H1 (cell line): ENCODE data around the gene TMTC2. TPM values are rescaled to one million over a fixed set of nuclear protein-coding genes. Genes with fewer than 3 reads are reported as not detected.

ENCODE experiments used
- CTCF ChIA-PET: fragments of 300-600 bp; sonication (Branson Sonifier 250); formaldehyde crosslinking; loops from one replicate; lab custom pipeline; 2021; ENCODE audit not compliant: partially characterized antibody; lab: Charles Lee
- POLR2A ChIA-PET: fragments of 300-600 bp; sonication (Branson Sonifier 250); formaldehyde crosslinking; loops from one replicate; lab custom pipeline; 2021; ENCODE audit warnings: inconsistent platforms; ENCODE audit not compliant: partially characterized antibody; lab: Charles Lee
- DNase-seq, 2 experiments: peaks; one replicate each; pipeline versions ENCODE4 v3.0.0 to v3.0.0-alpha.2; 2010 to 2022; ENCODE audit warnings: low spot score in 2 of 2, low read depth in 1 of 2, mixed read lengths in 1 of 2
- FAIRE-seq: peaks from 2 replicates; lab custom pipeline; 2011; peaks lifted over from hg19 to GRCh38; lab: Jason Lieb, UNC
- H2AFZ ChIP-seq: 2 replicates; pipeline ENCODE4 v1.8.1; 2012; ENCODE audit warnings: low read length, inconsistent platforms
- H2AK5ac ChIP-seq: 2 replicates; pipeline ENCODE4 v1.6.1; 2013; ENCODE audit warnings: low read depth, low read length
- H2BK120ac ChIP-seq: replicated peaks from 2 replicates; pipeline ENCODE3; 2013; ENCODE audit warnings: low read depth, low read length, inconsistent platforms
- H2BK12ac ChIP-seq: 2 replicates; pipeline ENCODE4 v1.6.1; 2013; ENCODE audit warnings: low read depth, low read length
- H2BK15ac ChIP-seq: 2 replicates; pipeline ENCODE4 v1.6.1; 2013; ENCODE audit warnings: low read length
- H2BK20ac ChIP-seq: 2 replicates; pipeline ENCODE4 v1.6.1; 2013; ENCODE audit warnings: low read length
- H2BK5ac ChIP-seq: 2 replicates; pipeline ENCODE4 v1.6.1; 2013; ENCODE audit warnings: low read depth, low read length
- H3K14ac ChIP-seq: 2 replicates; pipeline ENCODE4 v1.6.1; 2013; ENCODE audit warnings: inconsistent platforms; ENCODE audit not compliant: insufficient read length
- H3K18ac ChIP-seq: 2 replicates; pipeline ENCODE4 v1.6.1; 2013; ENCODE audit warnings: low read length; ENCODE audit errors: extremely low read depth
- H3K23ac ChIP-seq: 2 replicates; pipeline ENCODE4 v1.6.1; 2013; ENCODE audit warnings: inconsistent platforms; ENCODE audit not compliant: insufficient read length
- H3K23me2 ChIP-seq: 2 replicates; pipeline ENCODE4 v1.6.1; 2013; ENCODE audit warnings: low read depth, low read length
- H3K27ac ChIP-seq: 2 replicates; pipeline ENCODE4 v1.6.1; 2011; ENCODE audit warnings: low read depth, low read length, inconsistent platforms
- H3K27me3 ChIP-seq, 4 experiments: replicated peaks in 1 of 4; 1 replicate in 1 of 4; 2 replicates in 3 of 4; pipeline versions ENCODE4 v1.6.1 to v1.8.1; 2011 to 2013; ENCODE audit warnings: low read length in 3 of 4, mild to moderate bottlenecking in 3 of 4, inconsistent platforms in 2 of 4, mixed read lengths in 2 of 4, moderate library complexity in 1 of 4; ENCODE audit not compliant: control insufficient read depth in 3 of 4, insufficient read depth in 3 of 4; ENCODE audit errors: extremely low read depth in 1 of 4
- H3K36me3 ChIP-seq, 4 experiments: 2 replicates each; pipeline versions ENCODE4 v1.6.1 to v1.8.1; 2011 to 2013; ENCODE audit warnings: mild to moderate bottlenecking in 4 of 4, low read length in 3 of 4, moderate library complexity in 2 of 4, control low read depth in 1 of 4, inconsistent platforms in 1 of 4; ENCODE audit not compliant: insufficient read depth in 4 of 4, control insufficient read depth in 2 of 4
- H3K4ac ChIP-seq: replicated peaks from 2 replicates; pipeline ENCODE3; 2013; ENCODE audit warnings: low read length, low read depth, mixed read lengths, inconsistent platforms; ENCODE audit not compliant: insufficient read length
- H3K4me1 ChIP-seq, 4 experiments: replicated peaks in 1 of 4; 1 replicate in 1 of 4; 2 replicates in 3 of 4; pipeline versions ENCODE4 v1.6.1 to v1.8.1; 2011 to 2013; ENCODE audit warnings: low read length in 3 of 4, inconsistent platforms in 2 of 4, mixed read lengths in 1 of 4; ENCODE audit not compliant: insufficient read depth in 4 of 4, control insufficient read depth in 3 of 4
- H3K4me2 ChIP-seq, 2 experiments: 2 replicates each; pipeline versions ENCODE4 v1.6.1 to v1.8.1; 2011 to 2013; ENCODE audit warnings: low read depth in 2 of 2, low read length in 2 of 2, control low read depth in 1 of 2, inconsistent platforms in 1 of 2, mild to moderate bottlenecking in 1 of 2; ENCODE audit not compliant: insufficient read depth in 1 of 2
- H3K4me3 ChIP-seq, 4 experiments: fragments of 200-600, 300-600 bp in 1 of 4; sonication (generic), shearing (Covaris generic), sonication (Bioruptor Twin) in 1 of 4; 2 replicates each; pipeline versions ENCODE4 v1.5.1 to v1.8.1; 2011 to 2016; ENCODE audit warnings: low read length in 4 of 4, low read depth in 3 of 4, control low read depth in 2 of 4, inconsistent platforms in 2 of 4, mild to moderate bottlenecking in 2 of 4, mixed read lengths in 1 of 4, moderate library complexity in 1 of 4; ENCODE audit not compliant: insufficient read depth in 2 of 4; ENCODE audit errors: extremely low read depth in 1 of 4
- H3K56ac ChIP-seq: replicated peaks from 2 replicates; pipeline ENCODE3; 2013; ENCODE audit warnings: low read depth, mild to moderate bottlenecking, mixed read lengths, low read length, inconsistent platforms; ENCODE audit not compliant: insufficient read length
- H3K79me1 ChIP-seq: 2 replicates; pipeline ENCODE4 v1.6.1; 2013; ENCODE audit warnings: low read depth, low read length, control low read depth
- H3K79me2 ChIP-seq, 2 experiments: 2 replicates each; pipeline versions ENCODE4 v1.6.1 to v1.8.1; 2012 to 2013; ENCODE audit warnings: low read length in 2 of 2, mild to moderate bottlenecking in 2 of 2, inconsistent platforms in 1 of 2; ENCODE audit not compliant: insufficient read depth in 2 of 2, control insufficient read depth in 1 of 2
- H3K9ac ChIP-seq, 4 experiments: replicated peaks in 1 of 4; 1 replicate in 1 of 4; 2 replicates in 3 of 4; pipeline versions ENCODE4 v1.6.1 to v1.8.1; 2011 to 2013; ENCODE audit warnings: low read depth in 3 of 4, low read length in 3 of 4, control low read depth in 2 of 4, mild to moderate bottlenecking in 2 of 4, moderate library complexity in 2 of 4, inconsistent platforms in 1 of 4; ENCODE audit errors: extremely low read depth in 1 of 4
- H3K9me3 ChIP-seq, 2 experiments: 2 replicates each; pipeline versions ENCODE4 v1.6.1 to v1.8.1; 2012 to 2013; ENCODE audit warnings: mild to moderate bottlenecking in 2 of 2, moderate library complexity in 2 of 2, control low read depth in 1 of 2, inconsistent platforms in 1 of 2, low read depth in 1 of 2, low read length in 1 of 2, mixed read lengths in 1 of 2; ENCODE audit not compliant: insufficient read depth in 2 of 2
- H4K20me1 ChIP-seq, 2 experiments: replicated peaks in 1 of 2; 2 replicates each; pipeline versions ENCODE3 to v1.8.1; 2011 to 2013; ENCODE audit warnings: inconsistent platforms in 2 of 2, low read length in 2 of 2, mild to moderate bottlenecking in 1 of 2; ENCODE audit not compliant: insufficient read depth in 2 of 2, control insufficient read depth in 1 of 2
- H4K5ac ChIP-seq: 2 replicates; pipeline ENCODE4 v1.6.1; 2013; ENCODE audit warnings: low read length, low read depth, mixed read lengths, inconsistent platforms; ENCODE audit not compliant: insufficient read length
- H4K8ac ChIP-seq: 2 replicates; pipeline ENCODE4 v1.8.0; 2013; ENCODE audit warnings: mild to moderate bottlenecking, moderate library complexity, low read length, inconsistent platforms; ENCODE audit not compliant: insufficient read depth; ENCODE audit errors: extremely low read depth
- H4K91ac ChIP-seq: replicated peaks from 2 replicates; pipeline ENCODE3; 2013; ENCODE audit warnings: low read length, mixed read lengths, inconsistent platforms; ENCODE audit not compliant: insufficient read length
- CHD2 ChIP-seq: IDR thresholded peaks from 2 replicates; pipeline ENCODE4 v1.6.1; 2012; ENCODE audit warnings: low read length, improper control_type of control experiment
- EZH2 ChIP-seq: fragments of 200-600 bp; sonication (generic); IDR thresholded peaks from 2 replicates; pipeline ENCODE4 v1.7.1; 2012; ENCODE audit warnings: low read depth, mild to moderate bottlenecking, moderate library complexity, low read length, inconsistent platforms; ENCODE audit not compliant: severe bottlenecking
- HDAC2 ChIP-seq, 2 experiments: fragments of 300-600 bp in 1 of 2; sonication (generic) in 1 of 2; IDR thresholded peaks; 2 replicates each; pipeline ENCODE4 v1.6.1; 2011 to 2012; ENCODE audit warnings: low read depth in 2 of 2, low read length in 2 of 2, mild to moderate bottlenecking in 2 of 2, moderate library complexity in 2 of 2, borderline replicate concordance in 1 of 2, inconsistent platforms in 1 of 2
- RNF2 ChIP-seq: fragments of 200-900, 300-1000 bp; sonication (generic); IDR thresholded peaks from 2 replicates; pipeline ENCODE4 v1.7.1; 2016; ENCODE audit warnings: borderline replicate concordance, low read depth, mild to moderate bottlenecking, antibody characterized with exemption, low read length; ENCODE audit not compliant: poor library complexity, severe bottlenecking; ENCODE audit errors: missing control alignments
- SP1 ChIP-seq: IDR thresholded peaks from 2 replicates; pipeline ENCODE4 v1.6.1; 2011; ENCODE audit warnings: low read depth, low read length
- whole genome bisulfite sequencing, 2 experiments: shearing (Covaris generic) in 1 of 2; methylation state at CpG; one replicate each; pipeline versions ENCODE4 v1.1.6 to v1.1.7; 2013 to 2015; ENCODE audit warnings: low lambda C conversion rate in 2 of 2, mixed read lengths in 2 of 2, inconsistent platforms in 1 of 2, low coverage in 1 of 2, missing lambda C conversion rate in 1 of 2; ENCODE audit not compliant: insufficient replicate concordance in 2 of 2, insufficient coverage in 1 of 2, insufficient read length in 1 of 2; ENCODE audit errors: extremely low coverage in 1 of 2, missing lambda C conversion rate in 1 of 2; 5-methylcytosine and 5-hydroxymethylcytosine counted together
- polyA plus RNA-seq, 7 experiments: library from polyadenylated mRNA; depleted of rRNA in 3 of 7; stranded (reverse) in 5 of 7; unstranded in 2 of 7; fragments of >200 nt in 5 of 7; fragments of 200-250 nt in 2 of 7; gene quantifications; 1 replicate in 5 of 7; 2 replicates in 1 of 7; 4 replicates in 1 of 7; pipeline versions ENCODE4 v1.2.1 to v1.2.3, GENCODE V29; 2011 to 2013; ENCODE audit warnings: missing spikeins in 2 of 7, mixed read lengths in 2 of 7
- total RNA-seq: library from RNA; stranded (reverse); fragmentation: NEBNext Ultra II Directional; extraction: Animal tissue kit (Norgen Biotek cat#: 25700); gene quantifications from 2 replicates; pipeline ENCODE4 v1.2.1, GENCODE V29; 2021

TMTC2 gene
- total and polyA plus RNA-seq, 2 of the 8 experiments (the other 6 are each of a cell fraction or from before 2014, with no cell fraction given), result 2.3 to 3.9 TPM

- Histone ChIP-seq H3K79me1 (no peaks in the 10 kb centered on the region), H3K36me3 (no peaks in the 10 kb centered on the region), H3K56ac (no peak overlapping the region), H3K4me3 (no peak overlapping the region), H3K27ac (no peak overlapping the region), H4K5ac (no peak overlapping the region), H3K4me2 (no peak overlapping the region), H2BK120ac (no peak overlapping the region), H3K4ac (no peak overlapping the region), H4K20me1 (no peaks in the 10 kb centered on the region), H2AFZ (no peak overlapping the region), H4K91ac (no peak overlapping the region), H3K27me3 (no peaks in the 10 kb centered on the region), H2BK12ac (no peak overlapping the region), H3K79me2 (no peaks in the 10 kb centered on the region), H3K18ac (no peak overlapping the region), H3K9ac (no peak overlapping the region), H3K9me3 (peaks cover 0 to 4% of the 10 kb centered on the region in 2 experiments; a peak in 1 of 4 replicates), H3K23ac (no peak overlapping the region), H2AK5ac (no peak overlapping the region), H2BK15ac (no peak overlapping the region), H3K4me1 (peaks cover 0 to 7% (median 0%) of the 10 kb centered on the region in 4 experiments; a peak in 2 of 7 replicates), H4K8ac (no peak overlapping the region), H2BK5ac (no peak overlapping the region), H3K23me2 (no peaks in the 10 kb centered on the region), H2BK20ac (no peak overlapping the region), H3K14ac (no peak overlapping the region)
- WGBS, 2 experiments, result 95% methylated on average over 2 of the region's 2 CpGs; no CpG with 5 or more reads in 1 of the 2 experiments
- ChIA-PET POLR2A (no interaction called here), CTCF (interaction anchor here (0.8 to 1.0 kb wide), 2 partner anchors 14 to 37 kb away, joined by 3 read pairs; no protein-coding TSS in a partner anchor)
- no peak for TF ChIP-seq CHD2
- TF ChIP-seq HDAC2 (IDR thresholded peaks at IDR 0.05; ENCODE audit: borderline replicate concordance in 1 of 2, low read depth in 2 of 2, low read length in 2 of 2), result no peak
- no peak for TF ChIP-seq SP1
- TF ChIP-seq EZH2, result no peak
- no peak for TF ChIP-seq RNF2
- FAIRE-seq (no peak), DNase-seq (no peak)
Observed at GRCh38 chr12:82800185-82800584, 113.5 kb downstream of the TMTC2 start.
